ENCODE data around the gene RBBP8.

The RBBP8 gene

DNA sequence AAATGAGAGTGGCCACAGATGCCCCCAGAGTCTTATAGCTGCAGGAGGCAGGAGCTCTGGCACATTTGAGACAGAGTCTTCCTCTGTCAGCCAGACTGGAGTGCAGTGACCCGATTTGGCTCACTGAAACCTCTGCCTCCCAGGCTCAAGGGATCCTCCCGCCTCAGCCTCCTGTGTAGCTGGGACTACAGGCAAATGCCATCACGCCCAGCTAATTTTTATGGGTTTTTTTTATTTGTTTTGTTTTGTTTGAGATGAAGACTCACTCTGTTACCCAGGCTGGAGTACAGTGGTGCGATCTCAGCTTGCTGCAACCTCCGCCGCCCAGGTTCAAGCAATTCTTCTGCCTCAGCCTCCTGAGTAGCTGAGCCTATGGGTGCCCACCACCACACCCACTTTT is 121.4 kb downstream of the RBBP8 start:
- no peak overlapping the region for H3K4me3 ChIP-seq (replicated peaks; ENCODE audit: low read depth, low read length)
- TF ChIP-seq, protein P1, sequence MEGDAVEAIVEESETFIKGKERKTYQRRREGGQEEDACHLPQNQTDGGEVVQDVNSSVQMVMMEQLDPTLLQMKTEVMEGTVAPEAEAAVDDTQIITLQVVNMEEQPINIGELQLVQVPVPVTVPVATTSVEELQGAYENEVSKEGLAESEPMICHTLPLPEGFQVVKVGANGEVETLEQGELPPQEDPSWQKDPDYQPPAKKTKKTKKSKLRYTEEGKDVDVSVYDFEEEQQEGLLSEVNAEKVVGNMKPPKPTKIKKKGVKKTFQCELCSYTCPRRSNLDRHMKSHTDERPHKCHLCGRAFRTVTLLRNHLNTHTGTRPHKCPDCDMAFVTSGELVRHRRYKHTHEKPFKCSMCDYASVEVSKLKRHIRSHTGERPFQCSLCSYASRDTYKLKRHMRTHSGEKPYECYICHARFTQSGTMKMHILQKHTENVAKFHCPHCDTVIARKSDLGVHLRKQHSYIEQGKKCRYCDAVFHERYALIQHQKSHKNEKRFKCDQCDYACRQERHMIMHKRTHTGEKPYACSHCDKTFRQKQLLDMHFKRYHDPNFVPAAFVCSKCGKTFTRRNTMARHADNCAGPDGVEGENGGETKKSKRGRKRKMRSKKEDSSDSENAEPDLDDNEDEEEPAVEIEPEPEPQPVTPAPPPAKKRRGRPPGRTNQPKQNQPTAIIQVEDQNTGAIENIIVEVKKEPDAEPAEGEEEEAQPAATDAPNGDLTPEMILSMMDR (IDR thresholded peaks at IDR 0.05; ENCODE audit: low read depth, low read length, missing control alignments), result no peak
- DNase-seq (ENCODE audit: extremely low read depth, low read depth), result no peak

DNA sequence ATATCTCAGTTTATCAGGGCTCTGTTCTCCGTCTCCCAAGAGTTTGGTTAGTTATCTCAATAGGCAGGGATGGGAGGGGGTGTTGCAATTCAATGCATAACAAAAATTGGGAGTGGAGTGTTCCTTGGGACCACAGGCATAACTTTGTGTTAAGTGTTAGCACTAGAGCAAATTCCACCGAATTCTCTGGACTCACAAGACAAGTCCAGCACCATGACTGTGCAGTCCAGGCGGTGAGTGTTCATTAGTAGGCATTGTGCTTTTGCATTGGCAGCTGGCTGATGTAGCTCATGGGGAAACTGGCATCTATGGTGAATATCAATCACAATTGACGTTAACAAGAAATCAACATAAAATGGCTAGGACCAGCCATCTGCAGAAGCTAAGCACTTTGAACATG is 123.2 kb downstream of the RBBP8 start:
- H3K4me3 ChIP-seq (replicated peaks; ENCODE audit: low read depth, low read length), result no peak overlapping the region
- TF ChIP-seq, protein P1 (IDR thresholded peaks at IDR 0.05; ENCODE audit: low read depth, low read length, missing control alignments), result no peak
- no peak for DNase-seq (ENCODE audit: extremely low read depth, low read depth)

DNA sequence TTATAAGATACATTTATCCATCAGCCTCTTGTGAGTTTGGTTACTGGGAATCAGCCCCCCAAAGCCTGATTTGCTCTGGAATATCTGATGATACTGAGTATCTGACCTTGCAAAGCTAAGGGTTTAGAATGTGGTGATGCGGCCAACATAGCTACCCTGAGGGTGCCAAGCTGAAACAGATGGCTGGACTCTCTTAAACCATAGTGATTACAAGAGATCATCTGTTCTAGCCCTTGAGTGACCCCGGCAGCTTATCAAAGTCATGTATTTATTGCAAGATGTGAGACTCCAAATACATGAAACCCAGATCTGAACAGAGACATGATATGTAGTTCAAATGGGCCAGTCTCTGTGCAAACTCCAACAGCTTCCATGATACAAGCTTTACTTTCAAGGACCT is 124.0 kb downstream of the RBBP8 start:
- H3K4me3 ChIP-seq (replicated peaks; ENCODE audit: low read depth, low read length), result no peak overlapping the region
- TF ChIP-seq, protein P1 (IDR thresholded peaks at IDR 0.05; ENCODE audit: low read depth, low read length, missing control alignments), result no peak
- DNase-seq (ENCODE audit: extremely low read depth, low read depth), result no peak

DNA sequence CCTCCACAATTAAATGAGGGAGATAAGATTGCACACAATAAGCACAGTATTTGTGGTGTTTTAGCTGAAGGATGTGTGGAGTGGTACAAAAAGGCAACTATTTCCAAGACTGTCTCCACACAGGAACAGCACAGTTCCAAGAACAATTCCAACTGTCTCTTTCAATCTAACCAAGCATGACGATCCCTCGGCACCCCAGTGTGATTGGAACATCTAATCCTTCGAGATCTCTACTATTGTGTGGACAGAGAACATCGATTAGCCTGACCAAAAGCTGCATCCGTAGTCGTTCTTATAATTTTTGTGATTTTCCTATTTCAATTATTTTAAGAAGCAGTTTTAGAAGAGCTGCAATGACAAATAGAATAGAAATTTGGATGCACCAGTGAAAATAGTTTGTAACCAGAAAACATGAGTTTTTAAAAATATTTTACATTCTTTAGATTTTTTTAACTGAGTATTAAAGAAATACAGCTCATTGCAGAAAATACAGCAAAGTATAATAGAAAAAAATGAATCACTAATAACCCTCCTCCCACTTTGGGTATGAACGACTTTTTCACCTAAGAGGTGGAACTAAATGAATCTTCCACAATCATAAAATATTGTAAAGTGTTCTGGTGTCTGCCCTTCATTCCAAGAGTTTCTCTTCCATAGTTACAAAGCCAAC is 125.8 kb downstream of the RBBP8 start:
- DNase-seq (ENCODE audit: extremely low read depth, low read depth), result no peak
- H3K4me3 ChIP-seq (replicated peaks; ENCODE audit: low read depth, low read length), result no peak overlapping the region
- TF ChIP-seq, protein P1 (IDR thresholded peaks at IDR 0.05; ENCODE audit: low read depth, low read length, missing control alignments), result no peak

DNA sequence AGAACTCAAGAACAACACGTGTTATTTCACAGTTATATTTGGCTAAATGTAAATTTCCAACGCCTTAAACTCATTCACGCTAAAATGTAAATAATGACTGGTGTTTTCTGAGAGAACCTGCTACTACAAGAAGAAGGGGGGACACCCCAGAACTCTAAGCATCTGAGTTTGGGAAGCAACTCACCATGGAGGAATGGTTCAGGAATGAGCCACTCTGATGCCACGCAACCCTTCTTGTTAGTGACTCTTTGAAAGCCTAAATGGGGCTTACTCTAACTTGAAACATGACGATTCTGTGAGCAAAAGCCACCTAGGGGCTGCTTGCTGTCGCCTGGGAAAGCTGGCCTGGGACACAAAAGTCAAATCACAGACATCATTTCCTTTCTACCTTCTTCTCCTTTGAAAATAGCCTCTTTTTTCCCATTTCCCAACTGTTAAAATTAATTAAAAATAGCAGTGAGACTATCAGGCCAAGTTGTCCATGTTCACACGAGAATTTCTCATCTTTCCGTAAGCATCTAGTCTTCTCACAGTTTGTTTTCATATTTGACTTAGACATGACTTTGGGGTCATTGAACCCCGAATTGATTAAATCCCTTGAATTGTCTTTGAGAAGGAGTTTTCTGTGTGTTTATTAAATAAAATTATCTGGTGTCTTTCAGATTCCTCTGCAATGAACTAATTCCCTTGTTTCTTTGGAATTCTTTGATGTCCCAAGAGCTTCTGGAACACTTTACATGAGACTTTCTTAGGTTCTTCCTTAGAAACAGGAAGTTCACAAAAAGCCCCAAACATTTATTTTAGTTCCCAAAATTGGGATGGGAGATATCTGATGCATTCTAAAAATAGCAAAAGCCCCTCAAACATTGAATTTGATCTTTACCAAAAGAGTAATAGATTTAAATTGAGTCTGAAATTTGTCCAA is 126.7 kb downstream of the RBBP8 start:
- H3K4me3 ChIP-seq (replicated peaks; ENCODE audit: low read depth, low read length), result no peak overlapping the region
- DNase-seq (ENCODE audit: extremely low read depth, low read depth), result no peak
- TF ChIP-seq, protein P1 (IDR thresholded peaks at IDR 0.05; ENCODE audit: low read depth, low read length, missing control alignments), result no peak

DNA sequence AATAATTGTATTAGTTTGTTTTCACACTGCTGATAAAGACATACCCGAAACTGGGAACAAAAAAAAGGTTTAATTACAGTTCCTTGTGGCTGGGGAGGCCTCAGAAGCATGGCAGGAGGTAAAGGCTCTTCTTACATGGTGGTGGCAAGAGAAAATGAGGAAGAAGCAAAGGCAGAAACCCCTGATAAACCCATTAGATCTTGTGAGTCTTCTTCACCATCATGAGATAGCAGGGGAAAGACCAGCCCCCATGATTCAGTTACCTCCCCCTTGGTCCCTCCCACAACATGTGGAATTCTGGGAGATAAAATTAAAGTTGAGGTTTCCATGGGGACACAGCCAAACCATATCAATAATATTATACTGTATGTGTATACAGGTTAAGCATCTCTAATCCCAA is 128.9 kb downstream of the RBBP8 start:
- TF ChIP-seq, protein P1 (IDR thresholded peaks at IDR 0.05; ENCODE audit: low read depth, low read length, missing control alignments), result no peak
- H3K4me3 ChIP-seq (replicated peaks; ENCODE audit: low read depth, low read length), result no peak overlapping the region
- DNase-seq (ENCODE audit: extremely low read depth, low read depth), result no peak

Data from HFF-Myc (cell line).